Astrocyte (in vitro differentiated cells and primary cell): ENCODE data around the gene AHR. TPM values are rescaled to one million over a fixed set of nuclear protein-coding genes. Genes with fewer than 3 reads are reported as not detected.

Experiments
- DNase-seq: peaks from one replicate; pipeline ENCODE4 v3.0.0-alpha.2; 2010; ENCODE audit warnings: low read depth
- FAIRE-seq: peaks from 2 replicates; lab custom pipeline; 2011; peaks lifted over from hg19 to GRCh38; lab: Jason Lieb, UNC
- H2AFZ ChIP-seq: 2 replicates; pipeline ENCODE4 v1.6.0; 2012; ENCODE audit warnings: low read depth, low read length, inconsistent platforms
- H3K27ac ChIP-seq: 2 replicates; pipeline ENCODE4 v1.5.1; 2011; ENCODE audit warnings: low read depth, low read length, inconsistent platforms
- H3K27me3 ChIP-seq: 2 replicates; pipeline ENCODE4 v1.6.0; 2011; ENCODE audit warnings: low read length, inconsistent platforms; ENCODE audit not compliant: insufficient read depth
- H3K36me3 ChIP-seq: 2 replicates; pipeline ENCODE4 v1.5.1; 2011; ENCODE audit warnings: low read length, inconsistent platforms; ENCODE audit not compliant: insufficient read depth
- H3K4me1 ChIP-seq: 2 replicates; pipeline ENCODE4 v1.5.1; 2011; ENCODE audit warnings: low read length, inconsistent platforms; ENCODE audit not compliant: insufficient read depth
- H3K4me2 ChIP-seq: 2 replicates; pipeline ENCODE4 v1.6.0; 2012; ENCODE audit warnings: low read length, inconsistent platforms
- H3K4me3 ChIP-seq: 2 replicates; pipeline ENCODE4 v1.5.1; 2011; ENCODE audit warnings: low read depth, mild to moderate bottlenecking, low read length, inconsistent platforms; ENCODE audit not compliant: insufficient read depth
- H3K79me2 ChIP-seq: 2 replicates; pipeline ENCODE4 v1.6.0; 2012; ENCODE audit warnings: mild to moderate bottlenecking, low read length, inconsistent platforms; ENCODE audit not compliant: insufficient read depth
- H3K9ac ChIP-seq: 2 replicates; pipeline ENCODE4 v1.6.0; 2012; ENCODE audit warnings: mild to moderate bottlenecking, low read length, inconsistent platforms
- H3K9me3 ChIP-seq: 2 replicates; pipeline ENCODE4 v1.5.1; 2012; ENCODE audit warnings: low read depth, mild to moderate bottlenecking, low read length, inconsistent platforms; ENCODE audit not compliant: insufficient read depth
- H4K20me1 ChIP-seq: 2 replicates; pipeline ENCODE4 v1.6.0; 2012; ENCODE audit warnings: low read length, inconsistent platforms; ENCODE audit not compliant: insufficient read depth
- H3K27ac Mint-ChIP-seq: one replicate; pipeline ENCODE4 v1.8.0; 2021; ENCODE audit warnings: mild to moderate bottlenecking, mixed read lengths; ENCODE audit not compliant: unreplicated experiment
- H3K27me3 Mint-ChIP-seq: one replicate; pipeline ENCODE4 v1.8.0; 2021; ENCODE audit warnings: low read depth, mixed read lengths; ENCODE audit not compliant: unreplicated experiment
- H3K36me3 Mint-ChIP-seq: one replicate; pipeline ENCODE4 v1.8.0; 2021; ENCODE audit warnings: low read depth, mixed read lengths; ENCODE audit not compliant: unreplicated experiment
- H3K4me1 Mint-ChIP-seq: one replicate; pipeline ENCODE4 v1.8.0; 2021; ENCODE audit warnings: low read depth, mixed read lengths; ENCODE audit not compliant: unreplicated experiment
- H3K4me3 Mint-ChIP-seq: one replicate; pipeline ENCODE4 v1.8.0; 2021; ENCODE audit warnings: mild to moderate bottlenecking, moderate library complexity, mixed read lengths; ENCODE audit not compliant: unreplicated experiment
- H3K9me3 Mint-ChIP-seq: one replicate; pipeline ENCODE4 v1.8.0; 2021; ENCODE audit warnings: mild to moderate bottlenecking, mixed read lengths; ENCODE audit not compliant: unreplicated experiment
- CTCF ChIP-seq: IDR thresholded peaks from 2 replicates; pipeline ENCODE4 v1.5.1; 2011; ENCODE audit warnings: low read depth, mild to moderate bottlenecking, inconsistent platforms, low read length, moderate library complexity; ENCODE audit not compliant: insufficient read depth
- EZH2 ChIP-seq: IDR thresholded peaks from 2 replicates; pipeline ENCODE4 v1.6.1; 2012; ENCODE audit warnings: mild to moderate bottlenecking, low read length, inconsistent platforms; ENCODE audit not compliant: insufficient read depth
- total RNA-seq: library from RNA; stranded (reverse); gene quantifications from 2 replicates; pipeline ENCODE4 v1.2.1, GENCODE V29; 2021

AHR gene
- total RNA-seq, 1 donor from 2014 or later = 48.1 TPM

- H3K27ac Mint-ChIP-seq = no peak overlapping the region
- H3K27me3 Mint-ChIP-seq = no peaks in the 10 kb centered on the region
- no peaks in the 10 kb centered on the region for H3K36me3 Mint-ChIP-seq
- Histone ChIP-seq H3K36me3 (no peaks in the 10 kb centered on the region), H4K20me1 (no peaks in the 10 kb centered on the region), H3K27me3 (no peaks in the 10 kb centered on the region), H3K4me2 (no peak overlapping the region), H3K4me1 (no peaks in the 10 kb centered on the region), H3K79me2 (no peaks in the 10 kb centered on the region), H3K4me3 (no peak overlapping the region), H3K9me3 (no peaks in the 10 kb centered on the region), H3K27ac (no peak overlapping the region), H3K9ac (no peak overlapping the region), H2AFZ (no peak overlapping the region)
- TF ChIP-seq EZH2 (no peak), CTCF (no peak)
- H3K4me1 Mint-ChIP-seq = peaks cover 9% of the 10 kb centered on the region
- DNase-seq (no peak), FAIRE-seq (no peak)
- no peaks in the 10 kb centered on the region for H3K9me3 Mint-ChIP-seq
- H3K4me3 Mint-ChIP-seq = no peak overlapping the region
Observed at GRCh38 chr7:17293481-17293880, 5.0 kb upstream of the AHR start.

- Histone ChIP-seq H3K27ac (no peak overlapping the region), H3K27me3 (no peaks in the 10 kb centered on the region), H3K4me2 (no peak overlapping the region), H4K20me1 (peaks cover 12% of the 10 kb centered on the region), H3K9ac (no peak overlapping the region), H3K36me3 (no peaks in the 10 kb centered on the region), H3K4me3 (no peak overlapping the region), H2AFZ (no peak overlapping the region), H3K79me2 (peaks cover 37% of the 10 kb centered on the region), H3K9me3 (no peaks in the 10 kb centered on the region), H3K4me1 (no peaks in the 10 kb centered on the region)
- no peak for FAIRE-seq
- Mint-ChIP-seq H3K4me1 (peaks cover 2% of the 10 kb centered on the region), H3K9me3 (no peaks in the 10 kb centered on the region), H3K27ac (no peak overlapping the region), H3K27me3 (no peaks in the 10 kb centered on the region), H3K4me3 (no peak overlapping the region), H3K36me3 (no peaks in the 10 kb centered on the region)
- no peak for TF ChIP-seq CTCF
- no peak for TF ChIP-seq EZH2
- DNase-seq = no peak
Observed at GRCh38 chr7:17297243-17297642, 1.2 kb upstream of the AHR start.

- H3K9me3 Mint-ChIP-seq = no peaks in the 10 kb centered on the region
- DNase-seq (no peak), FAIRE-seq (no peak)
- Histone ChIP-seq H3K4me2 (peak overlapping the region; percentile 88), H3K4me3 (peak overlapping the region; percentile 87), H3K9me3 (no peaks in the 10 kb centered on the region), H3K36me3 (no peaks in the 10 kb centered on the region), H3K9ac (peak overlapping the region; percentile 90), H4K20me1 (peaks cover 15% of the 10 kb centered on the region), H3K4me1 (no peaks in the 10 kb centered on the region), H3K27ac (peak overlapping the region; percentile 57), H2AFZ (peak overlapping the region; percentile 54), H3K27me3 (no peaks in the 10 kb centered on the region), H3K79me2 (peaks cover 55% of the 10 kb centered on the region)
- TF ChIP-seq CTCF (no peak), EZH2 (no peak)
- H3K27me3 Mint-ChIP-seq = no peaks in the 10 kb centered on the region
- H3K27ac Mint-ChIP-seq = no peak overlapping the region
- H3K36me3 Mint-ChIP-seq = no peaks in the 10 kb centered on the region
- peak overlapping the region; percentile 98 for H3K4me3 Mint-ChIP-seq
- peaks cover 3% of the 10 kb centered on the region for H3K4me1 Mint-ChIP-seq
Observed at GRCh38 chr7:17298840-17299482, 509 bp downstream of the AHR start.
